Caco-2 (cell line): ENCODE measurements around the gene OR5D14. TPM values are rescaled to one million over a fixed set of nuclear protein-coding genes. Genes with fewer than 3 reads are reported as not detected.

ENCODE experiments used
- BruUV-seq: library from RNA; stranded (reverse); fragments of 400-500 nt; replicated peaks from 2 replicates; lab custom pipeline; 2021; lab: Mats Ljungman, UMichigan
- CTCF ChIA-PET: fragments of 300-600 bp; sonication (Branson Sonifier 250); formaldehyde crosslinking; loops from one replicate; lab custom pipeline; 2022; ENCODE audit warnings: antibody characterized with exemption; lab: Charles Lee
- POLR2A ChIA-PET: fragments of 300-600 bp; sonication (Branson Sonifier 250); formaldehyde crosslinking; loops from one replicate; lab custom pipeline; 2022; ENCODE audit warnings: antibody characterized with exemption; lab: Charles Lee
- DNase-seq, 2 experiments: peaks; one replicate each; pipeline versions ENCODE4 v3.0.0 to v3.0.0-alpha.2; 2020 to 2022
- H3K27me3 ChIP-seq: replicated peaks from 2 replicates; pipeline ENCODE4 v1.6.0; 2011; ENCODE audit warnings: low read length; ENCODE audit not compliant: control insufficient read depth, insufficient read depth
- H3K36me3 ChIP-seq: 2 replicates; pipeline ENCODE4 v1.5.1; 2011; ENCODE audit warnings: low read length; ENCODE audit not compliant: control insufficient read depth, insufficient read depth
- H3K4me1 ChIP-seq: fragments of 250-450 bp; sonication (Bioruptor Pico); 2 replicates; pipeline ENCODE4 v1.5.1; 2020; ENCODE audit warnings: mild to moderate bottlenecking
- H3K4me3 ChIP-seq: 2 replicates; pipeline ENCODE4 v1.5.1; 2011; ENCODE audit warnings: low read depth, mild to moderate bottlenecking, control low read depth, low read length
- H3K9me3 ChIP-seq: fragments of 250-450 bp; sonication (Bioruptor Pico); 2 replicates; pipeline ENCODE4 v1.5.1; 2020; ENCODE audit warnings: mild to moderate bottlenecking, moderate library complexity
- H3K27ac Mint-ChIP-seq: one replicate; pipeline ENCODE4 v1.8.0; 2022; ENCODE audit warnings: mixed read lengths; ENCODE audit not compliant: unreplicated experiment
- H3K27me3 Mint-ChIP-seq: one replicate; pipeline ENCODE4 v1.8.0; 2022; ENCODE audit warnings: mixed read lengths; ENCODE audit not compliant: insufficient read depth, unreplicated experiment
- H3K36me3 Mint-ChIP-seq: one replicate; pipeline ENCODE4 v1.8.0; 2022; ENCODE audit warnings: mild to moderate bottlenecking, mixed read lengths; ENCODE audit not compliant: insufficient read depth, unreplicated experiment
- H3K4me1 Mint-ChIP-seq: one replicate; pipeline ENCODE4 v1.8.0; 2022; ENCODE audit warnings: low read depth, mixed read lengths; ENCODE audit not compliant: unreplicated experiment
- H3K4me3 Mint-ChIP-seq: one replicate; pipeline ENCODE4 v1.8.0; 2022; ENCODE audit warnings: mild to moderate bottlenecking, moderate library complexity, mixed read lengths; ENCODE audit not compliant: unreplicated experiment
- H3K9me3 Mint-ChIP-seq: one replicate; pipeline ENCODE4 v1.8.0; 2022; ENCODE audit warnings: mixed read lengths; ENCODE audit not compliant: unreplicated experiment
- CTCF ChIP-seq, 2 experiments: fragments of 200-600 bp in 1 of 2; IDR thresholded peaks; 1 replicate in 1 of 2; 2 replicates in 1 of 2; pipeline versions ENCODE4 v1.5.1 to v1.8.0; 2011 to 2022; ENCODE audit warnings: antibody characterized with exemption in 1 of 2, control low read depth in 1 of 2, inconsistent platforms in 1 of 2, low read depth in 1 of 2, low read length in 1 of 2, mild to moderate bottlenecking in 1 of 2, moderate library complexity in 1 of 2; ENCODE audit not compliant: insufficient read depth in 1 of 2, severe bottlenecking in 1 of 2, unreplicated experiment in 1 of 2
- intact Hi-C: fragments of 100-400 bp; cut with micrococcal nuclease; formaldehyde crosslinking; loops from one replicate; pipeline ENCODE4 v1.10.0; 2022; ENCODE audit not compliant: unreplicated experiment
- total RNA-seq: library from RNA; stranded (reverse); gene quantifications from 2 replicates; pipeline ENCODE4 v1.2.3, GENCODE V29; 2022

OR5D14 gene
- total RNA-seq, 1 experiment from 2014 or later = not detected

GRCh38 chr11:55793321-55793720, 2.0 kb upstream of the OR5D14 start:
- no peaks in the 10 kb centered on the region for H3K36me3 Mint-ChIP-seq
- Histone ChIP-seq H3K36me3 (no peaks in the 10 kb centered on the region), H3K9me3 (no peaks in the 10 kb centered on the region), H3K4me3 (no peak overlapping the region), H3K4me1 (no peaks in the 10 kb centered on the region), H3K27me3 (no peaks in the 10 kb centered on the region)
- ChIA-PET CTCF (no interaction called here), POLR2A (no interaction called here)
- no peak for DNase-seq
- intact Hi-C loops = no loop called here
- H3K27ac Mint-ChIP-seq = no peak overlapping the region
- TF ChIP-seq CTCF (IDR thresholded peaks at IDR 0.05; ENCODE audit: insufficient read depth in 1 of 2, low read depth in 1 of 2, low read length in 1 of 2, severe bottlenecking in 1 of 2, unreplicated experiment in 1 of 2) = no peak
- H3K27me3 Mint-ChIP-seq = no peaks in the 10 kb centered on the region
- H3K4me1 Mint-ChIP-seq = no peaks in the 10 kb centered on the region
- no peak overlapping the region for H3K4me3 Mint-ChIP-seq
- no TSS peak for BruUV-seq
- H3K9me3 Mint-ChIP-seq = no peaks in the 10 kb centered on the region

DNA sequence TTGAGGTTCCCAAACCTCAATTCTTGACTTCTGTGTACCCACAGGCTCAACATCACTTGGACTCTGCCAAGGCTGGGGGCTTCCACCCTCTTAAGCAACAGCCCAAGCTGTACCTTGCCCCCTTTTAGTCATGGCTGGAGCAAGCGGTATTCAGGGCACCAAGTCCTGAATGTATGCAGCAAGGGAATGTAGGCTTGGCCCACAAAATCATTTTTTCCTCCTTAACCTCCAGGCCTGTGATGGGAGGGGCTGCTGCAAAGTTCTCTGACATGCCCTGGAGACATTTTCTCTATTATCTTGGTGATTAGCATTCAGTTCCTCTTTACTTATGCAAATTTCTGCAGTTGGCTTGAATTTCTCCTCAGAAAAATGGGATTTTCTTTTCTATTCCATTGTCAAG, 10.9 kb downstream of the OR5D14 start:
- H3K4me1 ChIP-seq = no peaks in the 10 kb centered on the region
- no peak for DNase-seq
- Mint-ChIP-seq H3K4me3 (no peak overlapping the region), H3K4me1 (no peaks in the 10 kb centered on the region), H3K27ac (no peak overlapping the region), H3K27me3 (no peaks in the 10 kb centered on the region), H3K9me3 (peaks cover 39% of the 10 kb centered on the region), H3K36me3 (no peaks in the 10 kb centered on the region)
- TF ChIP-seq CTCF (IDR thresholded peaks at IDR 0.05; ENCODE audit: insufficient read depth in 1 of 2, low read depth in 1 of 2, low read length in 1 of 2, severe bottlenecking in 1 of 2, unreplicated experiment in 1 of 2) = no peak
- BruUV-seq = no TSS peak
- no peaks in the 10 kb centered on the region for H3K27me3 ChIP-seq
- H3K4me3 ChIP-seq = no peak overlapping the region
- POLR2A ChIA-PET = no interaction called here
- CTCF ChIA-PET = no interaction called here
- H3K9me3 ChIP-seq = 0 out of 2 replicates have a peak, but pooled peaks cover 12% of the 10 kb centered on the region
- intact Hi-C loops = no loop called here
- no peaks in the 10 kb centered on the region for H3K36me3 ChIP-seq

- Mint-ChIP-seq H3K36me3 (no peaks in the 10 kb centered on the region), H3K4me3 (no peak within 1 kb of the TSS), H3K4me1 (no peaks in the 10 kb centered on the region), H3K9me3 (peaks cover 26% of the 10 kb centered on the region), H3K27ac (no peak within 1 kb of the TSS), H3K27me3 (no peaks in the 10 kb centered on the region)
- no peak for TF ChIP-seq CTCF (IDR thresholded peaks at IDR 0.05; ENCODE audit: insufficient read depth in 1 of 2, low read depth in 1 of 2, low read length in 1 of 2, severe bottlenecking in 1 of 2, unreplicated experiment in 1 of 2)
- CTCF ChIA-PET = no interaction called here
- DNase-seq = no peak
- H3K36me3 ChIP-seq = no peaks in the 10 kb centered on the region
- no peak within 1 kb of the TSS for H3K4me3 ChIP-seq
- H3K9me3 ChIP-seq = 0 out of 2 replicates have a peak, but pooled peaks cover 1% of the 10 kb centered on the region
- intact Hi-C loops = loop anchor here (10.0 kb wide), 1 partner anchor 74 kb away; the partner anchor contains the start of gene TRIM51
- POLR2A ChIA-PET = no interaction called here
- BruUV-seq = no TSS peak
- H3K27me3 ChIP-seq = no peaks in the 10 kb centered on the region
- no peaks in the 10 kb centered on the region for H3K4me1 ChIP-seq
Observed at GRCh38 chr11:55811067-55811466, 15.7 kb downstream of the OR5D14 start, which contains the start of gene OR5L1. OR5L1 (plus strand) TSS chr11:55811367; CDS start chr11:55811467, 100 bp downstream.
